MCF 10A (cell line): ENCODE measurements around the gene ATOH1. TPM values are rescaled to one million over a fixed set of nuclear protein-coding genes. Genes with fewer than 3 reads are reported as not detected.

Experiments
- BruUV-seq: library from RNA; stranded (reverse); fragments of 400-500 nt; replicated peaks from 2 replicates; lab custom pipeline; 2021; lab: Mats Ljungman, UMichigan
- CTCF ChIA-PET: fragments of 300-600 bp; sonication (Branson Sonifier 250); formaldehyde crosslinking; extraction: SDS; loops from one replicate; lab custom pipeline; 2021; ENCODE audit warnings: antibody characterized with exemption, inconsistent platforms; lab: Yijun Ruan, JAX
- POLR2A ChIA-PET: fragments of 300-600, 350-650 bp; sonication (Branson Sonifier 250); formaldehyde crosslinking; extraction: SDS; loops from one replicate; lab custom pipeline; 2020; ENCODE audit warnings: antibody characterized with exemption, inconsistent platforms; lab: Yijun Ruan, JAX
- DNase-seq: peaks from one replicate; pipeline ENCODE4 v3.0.0-alpha.2; 2018; ENCODE audit not compliant: unreplicated experiment
- H3K27ac Mint-ChIP-seq: one replicate; pipeline ENCODE4 v1.8.0; 2022; ENCODE audit warnings: mild to moderate bottlenecking, low read depth, mixed read lengths; ENCODE audit not compliant: unreplicated experiment
- H3K27me3 Mint-ChIP-seq: one replicate; pipeline ENCODE4 v1.8.0; 2022; ENCODE audit warnings: mixed read lengths; ENCODE audit not compliant: insufficient read depth, unreplicated experiment
- H3K36me3 Mint-ChIP-seq: one replicate; pipeline ENCODE4 v1.8.0; 2022; ENCODE audit warnings: mild to moderate bottlenecking, moderate library complexity, mixed read lengths; ENCODE audit not compliant: insufficient read depth, unreplicated experiment
- H3K4me1 Mint-ChIP-seq: one replicate; pipeline ENCODE4 v1.8.0; 2022; ENCODE audit warnings: mixed read lengths; ENCODE audit not compliant: insufficient read depth, unreplicated experiment
- H3K4me3 Mint-ChIP-seq: one replicate; pipeline ENCODE4 v1.8.0; 2022; ENCODE audit warnings: mild to moderate bottlenecking, moderate library complexity, mixed read lengths; ENCODE audit not compliant: unreplicated experiment
- H3K9me3 Mint-ChIP-seq: one replicate; pipeline ENCODE4 v1.8.0; 2022; ENCODE audit warnings: mixed read lengths; ENCODE audit not compliant: unreplicated experiment
- CTCF ChIP-seq: fragments of 200-600 bp; IDR thresholded peaks from one replicate; pipeline ENCODE4 v1.8.0; 2022; ENCODE audit warnings: antibody characterized with exemption, mild to moderate bottlenecking; ENCODE audit not compliant: unreplicated experiment
- intact Hi-C: fragments of 100-400 bp; cut with micrococcal nuclease; formaldehyde crosslinking; loops from 2 replicates; pipeline ENCODE4 v1.14.1; 2022
- total RNA-seq: library from RNA; stranded (reverse); gene quantifications from 2 replicates; pipeline ENCODE4 v1.2.3, GENCODE V29; 2022

The ATOH1 gene
- total RNA-seq, 1 experiment from 2014 or later: not detected

- intact Hi-C loops: no loop called here
- Mint-ChIP-seq H3K27ac (no peak overlapping the region), H3K4me1 (no peaks in the 10 kb centered on the region), H3K36me3 (no peaks in the 10 kb centered on the region), H3K9me3 (no peaks in the 10 kb centered on the region), H3K4me3 (no peak overlapping the region), H3K27me3 (no peaks in the 10 kb centered on the region)
- no peak for TF ChIP-seq CTCF
- BruUV-seq: no TSS peak
- ChIA-PET POLR2A (no interaction called here), CTCF (interaction anchor here (0.8 to 1.3 kb wide), 2 partner anchors 9 to 18 kb away, joined by 3 read pairs; no protein-coding TSS in a partner anchor)
- DNase-seq: no peak
Observed at GRCh38 chr4:93879919-93880318, 51.4 kb downstream of the ATOH1 start.
